CD14-positive monocyte (primary cell): Measurements from ENCODE around the gene POT1. TPM values are rescaled to one million over a fixed set of nuclear protein-coding genes. Genes with fewer than 3 reads are reported as not detected.
A peak's percentile ranks its signal among the peaks of the same experiment; 100 is the strongest.
"Not testable (repeated sequence)": the region's sequence is repeated elsewhere in the genome, so short reads cannot be mapped to it uniquely, and the experiment has no call there.

ENCODE experiments used
- DNase-seq, 3 donors: peaks; one replicate each; pipeline ENCODE4 v3.0.0-alpha.2; 2011 to 2022
- H2AFZ ChIP-seq: 2 replicates; pipeline ENCODE4 v1.6.0; 2012; ENCODE audit warnings: mild to moderate bottlenecking, low read depth, low read length, inconsistent platforms; ENCODE audit not compliant: insufficient read depth, poor library complexity, severe bottlenecking
- H3K27ac ChIP-seq, 2 donors: 1 replicate in 1 of 2; 2 replicates in 1 of 2; pipeline ENCODE4 v1.5.1; 2012 to 2013; ENCODE audit warnings: low read length in 2 of 2, control low read depth in 1 of 2, inconsistent platforms in 1 of 2, low read depth in 1 of 2, mild to moderate bottlenecking in 1 of 2
- H3K27me3 ChIP-seq, 2 donors: one replicate each; pipeline versions ENCODE4 v1.6.0 to v1.6.1; 2011 to 2013; ENCODE audit warnings: low read length in 2 of 2; ENCODE audit not compliant: control insufficient read depth in 2 of 2, insufficient read depth in 2 of 2
- H3K36me3 ChIP-seq, 2 donors: replicated peaks in 1 of 2; 1 replicate in 1 of 2; 2 replicates in 1 of 2; pipeline versions ENCODE4 v1.5.1 to v1.6.1; 2012 to 2013; ENCODE audit warnings: low read length in 2 of 2, control low read depth in 1 of 2, inconsistent platforms in 1 of 2, mild to moderate bottlenecking in 1 of 2; ENCODE audit not compliant: insufficient read depth in 2 of 2, control insufficient read depth in 1 of 2
- H3K4me1 ChIP-seq, 2 donors: 1 replicate in 1 of 2; 2 replicates in 1 of 2; pipeline versions ENCODE4 v1.5.1 to v1.6.1; 2012 to 2013; ENCODE audit warnings: low read length in 2 of 2, control low read depth in 1 of 2, inconsistent platforms in 1 of 2, mild to moderate bottlenecking in 1 of 2, moderate library complexity in 1 of 2; ENCODE audit not compliant: insufficient read depth in 2 of 2, control insufficient read depth in 1 of 2
- H3K4me2 ChIP-seq: replicated peaks from 2 replicates; pipeline ENCODE3; 2012; ENCODE audit warnings: low read length, moderate library complexity, mild to moderate bottlenecking; ENCODE audit not compliant: poor library complexity, severe bottlenecking; ENCODE audit errors: extremely low read depth
- H3K4me3 ChIP-seq, 3 experiments: fragments of 200-600 bp in 1 of 3; sonication (generic) in 1 of 3; replicated peaks in 1 of 3; 1 replicate in 2 of 3; 2 replicates in 1 of 3; pipeline ENCODE4 v1.5.1; 2011 to 2013; ENCODE audit warnings: low read length in 3 of 3, mild to moderate bottlenecking in 3 of 3, control low read depth in 2 of 3, low read depth in 2 of 3, inconsistent platforms in 1 of 3, moderate library complexity in 1 of 3
- H3K79me2 ChIP-seq: 2 replicates; pipeline ENCODE4 v1.6.0; 2012; ENCODE audit warnings: mild to moderate bottlenecking, control low read depth, inconsistent platforms, low read length, moderate library complexity; ENCODE audit not compliant: insufficient read depth
- H3K9ac ChIP-seq: 2 replicates; pipeline ENCODE4 v1.6.0; 2017; ENCODE audit warnings: low read length, mild to moderate bottlenecking; ENCODE audit not compliant: insufficient read depth, poor library complexity, severe bottlenecking
- H3K9me3 ChIP-seq, 2 donors: replicated peaks in 1 of 2; 1 replicate in 1 of 2; 2 replicates in 1 of 2; pipeline versions ENCODE4 v1.5.1 to v1.6.1; 2012 to 2013; ENCODE audit warnings: low read length in 2 of 2, control low read depth in 1 of 2; ENCODE audit not compliant: control insufficient read depth in 1 of 2, insufficient read depth in 1 of 2
- H4K20me1 ChIP-seq: 2 replicates; pipeline ENCODE4 v1.6.0; 2012; ENCODE audit warnings: mild to moderate bottlenecking, low read length, control low read depth, moderate library complexity; ENCODE audit not compliant: insufficient read depth
- H3K27ac Mint-ChIP-seq, 7 donors: one replicate each; pipeline ENCODE4 v1.8.0; 2020; ENCODE audit warnings: mild to moderate bottlenecking in 7 of 7, mixed read lengths in 7 of 7, moderate library complexity in 6 of 7, inconsistent platforms in 2 of 7
- H3K27me3 Mint-ChIP-seq, 3 donors: one replicate each; pipeline ENCODE4 v1.8.0; 2021 to 2022; ENCODE audit warnings: low read depth in 3 of 3, mild to moderate bottlenecking in 3 of 3, mixed read lengths in 3 of 3, moderate library complexity in 3 of 3, inconsistent platforms in 1 of 3
- H3K36me3 Mint-ChIP-seq, 2 donors: one replicate each; pipeline ENCODE4 v1.8.0; 2020; ENCODE audit warnings: mixed read lengths in 2 of 2, inconsistent platforms in 1 of 2, mild to moderate bottlenecking in 1 of 2
- H3K4me1 Mint-ChIP-seq: one replicate; pipeline ENCODE4 v1.8.0; 2020; ENCODE audit warnings: mild to moderate bottlenecking, mixed read lengths
- H3K4me3 Mint-ChIP-seq, 2 donors: one replicate each; pipeline ENCODE4 v1.8.0; 2020; ENCODE audit warnings: mild to moderate bottlenecking in 2 of 2, mixed read lengths in 2 of 2, moderate library complexity in 1 of 2
- H3K9me3 Mint-ChIP-seq, 7 donors: one replicate each; pipeline ENCODE4 v1.8.0; 2020 to 2022; ENCODE audit warnings: mixed read lengths in 7 of 7, mild to moderate bottlenecking in 6 of 7, moderate library complexity in 6 of 7, inconsistent platforms in 2 of 7
- CTCF ChIP-seq: fragments of 200-600 bp; IDR thresholded peaks from one replicate; pipeline ENCODE4 v1.8.0; 2022; ENCODE audit warnings: antibody characterized with exemption, mild to moderate bottlenecking
- WGBS: methylation state at CpG from one replicate; pipeline ENCODE4 v1.1.5; 2013; ENCODE audit warnings: missing lambda C conversion rate; ENCODE audit not compliant: insufficient coverage; 5-methylcytosine and 5-hydroxymethylcytosine counted together
- intact Hi-C, 2 donors: fragments of 100-400 bp; cut with micrococcal nuclease; formaldehyde crosslinking; loops; one replicate each; pipeline versions ENCODE4 v1.15.0 to v1.15.1; 2023
- polyA minus RNA-seq: library from RNA; depleted of rRNA, polyadenylated mRNA; stranded (reverse); fragments of >200 nt; gene quantifications from 2 replicates; pipeline ENCODE4 v1.2.3, GENCODE V29; 2012
- polyA plus RNA-seq, 3 donors: library from polyadenylated mRNA; depleted of rRNA in 1 of 3; unstranded in 2 of 3; stranded (reverse) in 1 of 3; fragments of 300-500 nt in 2 of 3; fragments of >200 nt in 1 of 3; fragmentation: Illumina TruSeq in 2 of 3; gene quantifications; 1 replicate in 2 of 3; 2 replicates in 1 of 3; pipeline ENCODE4 v1.2.3, GENCODE V29; 2012 to 2021
- total RNA-seq, 12 experiments: library from RNA in 1 of 12; stranded (reverse) in 1 of 12; fragments of 120-200 nt in 1 of 12; gene quantifications; one replicate each; pipeline ENCODE4 v1.2.4 and lab custom pipeline; 2013 to 2026; ENCODE audit warnings: mixed read lengths in 6 of 12, inconsistent platforms in 1 of 12

The POT1 gene
- 24.0 TPM for total RNA-seq (2013)
- polyA plus RNA-seq: 10 to 100 TPM in 2 of 3 donors, 1 to 10 TPM in 1; 6.7 to 12.2 (median 10.4) TPM
- polyA minus RNA-seq: 3.9 and 7.8 TPM in 2 replicates
- total RNA-seq (lab: John Stamatoyannopoulos, UW): 5.0 to 23.4 (median 14.3) reads per million in 11 experiments

GRCh38 chr7:124929467-124930172 is at the start of gene POT1:
TSS of gene POT1 (minus strand) at chr7:124929825. CDS start at chr7:124897173, 32,652 bp downstream.
- Histone ChIP-seq H3K27ac (peak within 1 kb of the TSS; percentile 77 to 92), H3K36me3 (no peaks in the 10 kb centered on the region), H3K4me2 (peak within 1 kb of the TSS; percentile 70), H3K9me3 (no peaks in the 10 kb centered on the region), H4K20me1 (no peaks in the 10 kb centered on the region), H3K27me3 (no peaks in the 10 kb centered on the region), H3K4me3 (peak within 1 kb of the TSS; percentile 57 to 96 (median 84)), H3K4me1 (peaks cover 6 to 7% of the 10 kb centered on the region in 2 donors), H3K79me2 (peaks cover 18% of the 10 kb centered on the region), H2AFZ (peak within 1 kb of the TSS; percentile 78), H3K9ac (peak within 1 kb of the TSS; percentile 69)
- Mint-ChIP-seq H3K4me1 (peaks cover 16% of the 10 kb centered on the region), H3K9me3 (peaks cover 0 to 2% (median 0%) of the 10 kb centered on the region in 7 donors), H3K36me3 (peaks cover 10 to 15% of the 10 kb centered on the region in 2 donors), H3K27me3 (peaks cover 4 to 11% (median 9%) of the 10 kb centered on the region in 3 donors), H3K27ac (peak within 1 kb of the TSS; percentile 97 to 100 (median 99)), H3K4me3 (peak within 1 kb of the TSS; percentile 93 to 98)
- DNase-seq: peak; percentile 99 to 100 (median 100)
- intact Hi-C loops: loop anchor here in 1 of 2 donors (10.0 kb wide), 1 partner anchor 1375 kb away; the partner anchor contains the start of gene NDUFA5
- WGBS: under 1% methylated on average over 45 of the region's 45 CpGs
- no peak for TF ChIP-seq CTCF

GRCh38 chr7:124975131-124975530 is 45.5 kb upstream of the POT1 start:
- WGBS: no CpG with 5 or more reads among the region's 3 CpGs
- H3K9me3 Mint-ChIP-seq: peaks cover 3 to 20% (median 11%) of the 10 kb centered on the region in 7 donors
- H3K4me1 Mint-ChIP-seq, H3K79me2 ChIP-seq, intact Hi-C loops, H3K27ac ChIP-seq, H2AFZ ChIP-seq, H3K27ac Mint-ChIP-seq, H3K36me3 Mint-ChIP-seq, H3K4me3 ChIP-seq, H4K20me1 ChIP-seq, H3K36me3 ChIP-seq, DNase-seq, H3K9me3 ChIP-seq, H3K27me3 ChIP-seq, H3K4me3 Mint-ChIP-seq, H3K4me2 ChIP-seq, H3K27me3 Mint-ChIP-seq, H3K4me1 ChIP-seq, H3K9ac ChIP-seq: not testable (repeated sequence)
